Measurements from ENCODE around the gene CORO1C.
A peak's percentile ranks its signal among the peaks of the same experiment; 100 is the strongest.

The CORO1C gene

DNA sequence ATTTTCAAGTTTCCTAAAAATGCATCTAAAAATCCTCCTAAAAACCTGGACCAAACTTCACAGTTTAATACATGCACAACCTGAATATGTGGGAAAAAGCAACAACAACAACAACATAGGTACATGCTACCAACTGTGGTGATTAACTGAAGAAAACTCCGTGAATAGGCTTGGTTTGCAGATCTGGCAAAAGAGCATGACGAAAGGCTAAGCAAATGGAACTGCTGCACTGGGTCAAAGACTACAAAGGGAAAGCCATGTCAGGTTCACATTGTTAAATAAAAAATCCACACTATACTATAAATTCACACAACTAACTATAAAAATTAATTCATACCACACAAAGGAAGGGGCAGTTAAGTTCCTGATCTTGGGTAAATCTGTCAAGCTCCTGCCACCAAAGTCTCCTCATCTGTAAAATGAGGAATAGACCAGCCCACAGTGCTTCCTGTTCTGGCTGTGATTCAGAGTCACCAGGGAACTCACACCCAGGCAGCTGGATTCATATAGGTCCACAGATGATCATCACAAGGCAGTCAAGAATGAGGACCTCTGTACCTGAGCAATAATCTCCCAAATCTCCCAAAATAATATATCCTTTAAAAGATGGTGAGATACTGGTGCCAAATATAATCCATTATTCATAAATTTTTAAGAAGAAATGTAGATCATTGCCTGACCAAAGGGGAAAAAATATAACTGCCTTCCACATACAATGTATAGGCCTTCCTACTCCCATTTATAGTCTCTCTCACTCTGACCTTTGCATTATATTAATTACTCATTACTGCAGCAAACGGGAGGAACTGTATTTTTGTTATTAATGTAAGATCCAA is 7.0 kb downstream of the CORO1C start:
- DNase-seq, result no peak

DNA sequence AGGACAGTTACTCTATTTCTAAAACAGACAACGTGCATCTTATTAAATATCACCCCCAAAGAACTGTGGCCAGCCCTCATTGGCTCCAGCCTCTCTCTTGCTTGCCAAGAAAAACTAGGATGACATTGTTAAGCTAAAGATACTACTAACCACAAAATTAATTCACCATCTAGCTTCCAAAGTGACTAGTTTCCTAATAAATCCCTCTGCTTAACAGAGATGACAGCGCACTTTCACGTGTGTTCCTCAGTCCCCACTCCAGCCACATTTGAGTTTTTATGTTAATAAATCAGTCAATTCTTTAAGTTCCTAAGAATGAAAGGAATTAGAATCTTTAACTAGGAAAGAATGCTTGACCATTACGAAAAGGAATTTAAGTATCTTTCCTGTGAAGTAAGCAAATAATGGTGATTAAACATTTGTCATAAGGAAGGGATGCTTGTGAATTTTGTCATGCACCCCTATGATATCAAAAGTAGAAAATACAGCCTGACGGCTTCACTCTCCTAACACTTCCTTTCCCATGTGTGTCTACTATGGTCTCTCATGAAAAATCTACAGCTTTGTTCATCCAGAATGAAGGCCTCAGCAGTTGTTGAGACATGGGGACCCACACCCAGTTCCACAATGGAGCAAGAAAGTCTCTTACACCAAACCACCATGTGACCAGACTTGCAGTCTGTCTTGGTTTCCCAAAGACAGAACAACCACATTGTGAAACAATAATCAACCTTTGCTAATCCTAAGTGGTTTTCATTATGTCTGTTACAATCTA is 8.1 kb downstream of the CORO1C start:
- no peak for DNase-seq

DNA sequence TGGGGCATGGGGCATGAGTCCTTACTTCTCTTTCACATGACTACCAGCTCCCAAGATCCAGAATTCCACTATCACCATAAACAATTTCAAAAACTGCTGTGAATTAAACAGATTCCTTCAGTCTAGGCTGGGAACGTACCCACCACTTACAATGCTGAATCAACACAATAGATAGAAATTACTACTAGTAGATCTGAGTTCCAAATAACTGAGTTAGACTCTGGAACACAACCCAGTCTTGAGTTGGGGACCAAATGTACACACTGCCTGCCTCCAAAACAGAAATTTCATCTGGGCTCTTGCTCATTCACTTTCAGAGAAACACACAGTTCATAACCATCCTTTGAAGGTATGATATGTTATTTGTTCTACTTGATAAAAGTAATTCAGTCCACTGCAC is 8.9 kb downstream of the CORO1C start:
- DNase-seq, result no peak

DNA sequence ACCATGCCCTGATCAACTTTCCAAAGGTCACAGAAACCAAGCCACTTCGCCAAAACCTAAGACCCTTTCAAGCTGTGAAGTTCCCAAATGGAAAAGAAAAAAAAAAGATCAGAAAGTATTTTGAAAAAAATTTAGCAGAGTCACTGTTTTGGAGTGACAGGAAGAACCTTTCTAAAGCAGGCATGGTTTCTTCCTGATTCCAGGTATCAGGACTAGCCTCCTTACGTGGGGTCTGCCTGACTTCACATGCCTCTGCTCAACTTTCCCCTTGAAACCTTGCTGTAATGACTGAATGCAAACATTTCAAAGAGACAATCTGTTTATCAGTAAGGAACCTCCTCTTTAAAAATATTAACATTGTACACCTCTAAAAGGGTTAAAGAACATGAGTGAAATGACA is 9.5 kb downstream of the CORO1C start:
- DNase-seq, result no peak

DNA sequence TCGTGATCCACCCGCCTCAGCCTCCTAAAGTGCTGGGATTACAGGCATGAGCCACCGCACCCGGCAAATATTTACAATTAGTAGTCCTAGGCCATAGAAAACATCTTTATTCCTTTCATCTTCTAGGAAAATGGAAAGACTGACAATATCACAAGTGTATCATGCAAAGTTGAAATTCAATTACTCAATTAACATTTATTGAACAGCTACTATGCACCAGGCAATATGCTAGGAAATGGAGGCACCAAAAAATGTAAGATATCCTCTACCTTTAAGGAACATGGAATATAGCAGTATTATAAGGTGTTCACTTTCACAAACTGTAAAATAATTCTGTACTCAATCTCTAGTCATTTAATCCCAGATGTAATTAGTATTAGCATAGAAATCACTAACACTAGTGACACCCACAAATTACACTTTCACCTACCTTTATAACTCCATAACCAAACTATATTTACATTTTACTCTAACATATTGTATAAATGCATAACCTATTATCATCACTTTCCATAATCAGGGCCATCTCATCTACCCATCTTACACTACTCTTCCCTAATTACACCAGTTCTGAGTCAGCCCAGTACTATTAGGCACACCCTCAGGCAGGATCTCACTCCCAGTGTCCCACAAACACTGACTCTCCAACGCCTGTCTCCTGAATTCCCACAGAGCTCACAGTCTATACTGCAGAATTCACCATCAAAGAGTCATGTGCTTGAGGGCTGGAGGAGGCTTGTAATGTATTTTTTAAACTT is 10.4 kb downstream of the CORO1C start:
- DNase-seq, result no peak

DNA sequence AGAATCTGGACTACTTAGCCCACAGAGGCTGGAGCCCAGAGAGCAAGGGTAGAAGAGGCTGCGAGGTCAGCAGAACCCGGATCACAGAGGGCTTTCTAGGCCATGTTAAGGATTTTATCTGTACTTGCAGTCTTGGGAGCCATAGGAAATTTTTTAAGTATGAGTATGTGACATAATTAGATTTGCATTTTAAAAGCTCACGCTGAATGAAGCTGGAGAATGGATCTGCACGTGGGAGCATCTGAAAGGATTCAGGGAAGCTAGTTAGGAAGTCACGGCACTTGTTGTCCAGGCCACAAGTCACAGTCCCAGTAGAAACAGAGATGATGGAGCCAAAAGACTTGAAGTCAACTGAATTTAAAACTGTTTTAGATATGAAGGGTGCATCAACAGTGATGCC is 14.1 kb downstream of the CORO1C start:
- no peak for DNase-seq

DNA sequence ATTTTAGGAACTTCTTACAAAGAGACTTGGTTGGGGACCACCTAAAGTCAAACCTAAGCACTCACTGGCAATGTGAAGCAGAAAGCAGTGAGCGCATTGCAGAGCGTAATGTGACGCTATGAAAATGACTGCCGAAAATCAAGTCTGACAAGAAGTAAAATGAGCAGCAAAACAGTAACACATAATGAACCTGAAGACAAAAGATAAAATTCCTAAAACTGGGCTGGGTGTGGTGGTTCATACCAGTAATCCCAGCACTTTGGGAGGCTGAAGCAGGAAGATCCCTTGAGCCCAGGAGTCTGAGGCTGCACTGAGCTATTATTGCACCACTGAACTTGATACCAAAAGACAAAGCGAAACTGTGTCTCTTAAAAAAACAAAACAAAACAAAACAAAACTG is 16.5 kb downstream of the CORO1C start:
- no peak for DNase-seq

DNA sequence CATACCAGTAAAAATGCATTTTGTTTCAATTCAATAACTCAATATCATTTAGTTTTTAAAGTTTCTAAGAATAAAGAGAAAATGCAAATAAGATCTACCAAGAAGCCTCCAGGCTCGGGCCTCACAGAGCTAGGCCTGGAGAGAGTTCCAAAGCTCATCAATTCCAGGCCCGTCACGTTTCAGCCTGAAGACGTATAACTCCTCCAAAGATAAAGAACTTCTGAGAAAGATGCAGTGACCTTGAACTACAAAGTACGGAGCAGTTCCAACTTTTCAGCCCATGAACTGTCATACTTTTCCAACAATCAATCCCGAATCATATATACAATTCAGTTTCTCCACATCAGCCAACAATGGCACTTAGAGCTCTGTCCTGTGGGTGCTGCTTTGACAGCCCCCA is 17.8 kb downstream of the CORO1C start:
- no peak for DNase-seq

DNA sequence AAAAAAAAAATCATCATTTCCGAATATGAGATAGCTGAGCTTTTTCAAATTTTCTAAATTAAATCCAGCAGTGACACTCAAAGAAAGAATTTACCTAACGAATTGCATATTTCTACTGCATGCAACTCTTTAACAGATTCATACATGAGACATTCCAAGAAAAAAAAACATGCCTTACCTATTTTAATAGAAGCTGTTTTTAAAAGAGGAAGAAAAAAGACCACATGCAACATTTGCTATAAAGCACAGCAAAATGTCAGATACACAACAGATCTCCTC is 18.5 kb downstream of the CORO1C start:
- no peak for DNase-seq

DNA sequence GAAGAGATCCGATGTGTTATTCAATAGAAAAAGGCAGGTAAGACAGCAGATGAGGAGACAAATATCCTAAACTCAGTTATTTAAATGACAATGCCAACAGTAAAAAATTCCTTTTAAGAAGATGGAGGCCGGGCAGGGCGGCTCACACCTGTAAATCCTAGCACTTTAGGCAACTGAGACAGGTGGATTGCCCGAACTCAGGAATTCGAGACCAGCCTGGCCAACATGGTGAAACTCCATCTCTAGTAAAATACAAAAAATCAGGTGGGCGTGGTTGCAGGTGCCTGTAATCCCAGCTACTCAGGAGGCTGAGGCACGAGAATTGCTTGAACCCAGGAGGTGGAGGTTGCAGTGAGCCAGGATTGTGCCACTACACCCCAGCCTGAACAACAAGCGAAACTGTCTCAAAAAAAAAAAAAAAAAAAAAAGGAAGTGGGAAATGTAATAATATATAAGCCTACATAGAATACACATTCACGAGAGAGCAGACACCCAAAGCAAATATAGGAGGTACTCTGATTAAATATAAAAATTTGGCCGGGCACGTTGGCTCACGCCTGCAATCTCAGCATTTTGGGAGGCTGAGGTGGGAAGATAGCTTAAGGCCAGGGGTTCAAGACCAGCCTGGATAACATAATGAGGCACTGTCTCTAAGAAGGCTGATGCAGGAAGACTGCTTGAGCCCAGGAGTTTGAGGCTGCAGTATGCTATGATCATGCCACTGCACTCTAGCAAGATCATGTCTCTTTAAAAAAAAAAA is 19.0 kb downstream of the CORO1C start:
- no peak for DNase-seq

DNA sequence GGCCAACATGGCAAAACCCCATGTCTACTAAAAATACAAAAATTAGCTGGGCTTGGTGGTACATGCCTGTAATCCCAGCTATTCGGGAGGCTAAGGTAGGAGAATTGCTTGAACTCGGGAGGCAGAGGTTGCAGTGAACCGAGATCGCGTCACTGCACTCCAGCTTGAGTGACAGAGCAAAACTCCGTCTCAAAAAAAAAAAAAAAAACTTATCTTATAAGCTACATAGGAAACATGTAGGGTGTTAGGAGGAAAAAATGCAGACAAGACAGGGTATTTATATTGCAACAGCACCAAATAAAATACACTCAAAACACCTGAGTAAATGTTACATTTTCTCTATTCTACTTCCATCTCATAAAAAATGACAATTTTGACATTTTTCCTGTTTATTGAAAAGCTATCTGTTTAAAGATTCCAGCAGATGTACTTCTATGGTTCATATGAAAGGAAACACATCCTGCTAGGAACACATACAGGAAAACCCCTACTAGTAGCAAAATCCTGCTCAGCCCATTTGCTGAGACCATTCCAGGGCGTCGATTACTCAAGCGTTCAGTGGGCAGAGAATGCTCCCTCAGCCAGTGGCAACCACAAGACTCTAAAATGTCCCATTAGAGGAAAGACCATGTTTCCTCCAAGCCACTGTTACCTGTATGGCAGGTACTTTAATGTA is 19.7 kb downstream of the CORO1C start:
- DNase-seq, result no peak

DNA sequence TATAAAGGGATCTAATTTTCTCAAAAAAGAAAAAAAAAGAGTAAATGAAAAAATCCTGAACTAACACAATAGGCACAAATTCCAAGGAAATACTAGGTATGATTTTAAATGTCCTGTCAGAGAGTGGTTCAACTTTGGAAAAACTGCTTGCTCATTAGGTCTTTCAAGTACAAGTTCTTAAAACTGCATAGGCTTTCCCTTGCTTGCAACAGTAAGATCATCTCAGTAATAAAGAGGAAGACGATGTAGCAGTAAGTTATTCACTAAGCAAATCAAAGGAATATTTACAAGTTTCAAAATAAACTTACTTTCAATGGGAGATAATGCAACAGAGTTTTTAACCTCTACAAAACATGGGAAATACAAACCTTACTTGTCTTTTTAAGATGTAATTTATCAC is 21.6 kb downstream of the CORO1C start:
- DNase-seq, result no peak

DNA sequence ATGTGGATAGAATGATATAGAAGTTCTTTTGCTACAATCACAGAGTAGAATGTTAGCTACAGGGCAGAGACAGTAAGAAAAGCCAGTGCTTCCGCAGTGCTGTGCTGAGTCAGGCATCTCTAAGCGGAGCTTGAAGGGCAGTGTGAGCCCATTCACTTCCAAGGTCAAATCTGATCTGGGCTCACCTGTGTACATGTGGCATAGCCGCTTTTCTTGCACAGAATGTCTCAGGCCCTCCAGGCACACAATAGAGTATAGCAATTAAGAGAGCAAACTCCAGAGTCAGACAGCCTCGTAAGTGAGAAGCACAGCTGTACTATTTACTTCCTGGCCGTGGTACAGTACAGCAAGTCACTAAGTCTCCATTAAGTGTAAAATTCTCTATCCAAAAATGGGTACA is 26.8 kb downstream of the CORO1C start:
- DNase-seq, result peak; percentile 32

DNA sequence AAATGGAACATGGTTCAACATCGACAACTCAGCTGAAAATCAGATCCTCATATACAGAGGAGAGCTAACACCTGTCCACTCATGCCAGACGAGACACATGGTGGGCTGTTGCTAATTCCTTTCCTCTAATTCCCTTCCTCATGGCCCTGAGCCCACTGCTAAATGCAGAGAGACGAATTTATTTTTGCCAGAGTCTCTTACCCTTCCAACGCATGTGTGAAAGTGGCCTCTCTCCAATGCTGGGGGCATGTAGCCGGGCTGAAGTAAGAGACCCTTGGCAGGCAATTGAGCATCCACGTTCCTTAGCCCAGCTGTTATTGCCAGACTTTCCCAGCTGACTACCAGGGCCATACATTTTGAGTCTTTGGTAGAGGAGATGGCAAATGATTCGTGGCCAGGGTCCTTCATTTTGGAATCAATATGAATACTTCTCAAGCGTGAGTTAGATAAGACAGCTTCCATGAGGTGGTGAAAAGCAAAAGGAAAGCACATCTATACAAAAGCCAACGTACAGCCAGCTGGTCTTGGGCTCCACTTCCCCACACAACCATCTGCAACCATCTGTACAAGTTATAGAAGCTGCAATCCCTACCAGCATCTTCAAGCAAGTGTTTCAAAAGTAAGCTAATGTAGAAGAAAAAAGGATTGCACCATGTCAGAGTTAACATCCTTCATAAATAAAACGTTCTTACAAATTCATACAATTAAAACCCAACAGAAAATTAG is 28.6 kb downstream of the CORO1C start:
- no peak for DNase-seq

DNA sequence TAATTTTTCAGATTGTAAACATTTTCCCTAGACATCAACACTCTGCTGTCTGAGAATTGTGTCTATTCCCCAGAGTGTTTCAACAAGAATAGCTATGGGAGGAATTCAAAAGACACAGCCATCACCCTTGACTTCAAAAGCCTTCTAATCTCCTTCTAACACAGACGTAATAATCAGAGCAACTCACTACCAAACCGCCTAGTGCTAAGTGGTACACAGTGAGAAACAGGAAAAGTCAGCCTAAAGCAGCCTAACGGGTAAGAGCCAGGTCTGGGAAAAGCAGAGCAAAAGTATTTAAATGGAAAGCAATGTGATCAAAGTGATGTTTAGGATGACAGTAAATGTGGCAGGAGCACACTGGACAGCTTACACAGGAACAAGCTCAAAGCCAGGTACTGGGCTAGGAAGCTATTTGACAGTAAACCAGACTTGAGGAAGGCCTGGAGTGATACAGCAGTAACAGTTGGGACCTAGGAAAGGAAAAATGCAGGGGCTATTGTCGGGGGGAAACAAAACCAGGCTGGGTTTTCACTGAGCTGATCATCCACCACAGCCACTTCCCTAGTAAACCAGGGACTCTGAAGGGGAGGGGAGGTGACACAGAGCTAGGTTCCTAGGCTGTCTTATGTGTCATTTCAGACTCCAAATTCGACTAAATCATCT is 29.4 kb downstream of the CORO1C start:
- no peak for DNase-seq

DNA sequence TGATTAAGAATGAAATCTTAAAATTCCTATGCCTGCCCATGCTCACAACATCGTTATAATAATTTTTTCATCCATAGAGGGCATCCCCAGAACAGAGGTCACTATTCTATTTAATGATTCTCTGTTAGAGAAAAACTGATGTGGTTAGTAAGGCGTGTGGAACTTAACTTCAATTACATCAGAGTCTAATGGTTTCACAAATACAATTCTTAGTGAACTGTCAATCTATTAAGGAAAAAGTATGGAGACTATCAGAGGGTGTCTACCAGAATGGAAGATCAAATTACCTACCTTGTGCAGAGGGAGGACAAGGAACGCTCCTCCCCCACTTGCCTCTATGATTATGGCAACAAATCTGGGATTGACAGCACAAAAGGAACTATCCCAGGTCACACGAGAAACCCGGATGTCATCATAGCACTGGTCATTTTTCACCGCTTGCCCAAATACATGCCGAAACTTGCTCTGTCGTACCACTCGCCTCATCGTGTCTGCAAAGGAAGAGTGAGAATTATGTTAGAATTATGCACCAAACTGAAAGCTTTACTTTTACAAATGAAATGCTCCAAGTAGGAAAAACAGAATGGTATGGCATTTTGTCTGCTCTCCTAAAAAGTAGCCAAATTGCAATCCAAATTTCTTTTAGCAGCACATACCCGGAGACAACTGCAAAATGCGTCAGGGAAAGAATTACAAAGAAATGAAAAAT is 30.3 kb downstream of the CORO1C start:
- DNase-seq, result no peak

DNA sequence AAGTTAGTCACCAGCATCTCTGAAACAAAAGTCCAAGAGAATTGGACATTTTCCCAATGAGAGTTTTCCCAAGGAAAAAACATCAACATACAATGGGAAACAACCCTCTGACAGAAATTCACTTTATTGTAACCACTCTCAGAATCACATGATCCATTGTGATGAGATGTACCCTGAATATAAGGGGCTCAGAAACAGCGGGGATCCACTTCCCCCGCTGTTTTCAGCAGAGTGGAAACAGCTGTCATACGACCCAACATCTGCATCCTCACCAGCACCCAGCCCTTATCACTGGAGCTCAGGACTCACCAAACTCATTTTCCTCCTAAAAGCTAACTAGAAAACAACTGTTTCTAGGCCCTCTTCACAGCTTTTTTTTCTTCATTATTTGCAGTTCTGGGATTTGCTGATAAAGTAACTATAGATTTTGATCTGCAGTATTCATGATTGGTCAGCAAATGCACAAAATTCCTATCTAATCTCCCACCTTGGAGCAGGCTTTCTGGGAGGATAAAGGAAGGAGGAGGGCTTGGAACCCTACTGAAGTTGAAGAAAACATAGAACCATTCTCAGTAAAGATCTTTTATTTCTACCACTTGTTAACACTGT is 31.3 kb downstream of the CORO1C start:
- no peak for DNase-seq

DNA sequence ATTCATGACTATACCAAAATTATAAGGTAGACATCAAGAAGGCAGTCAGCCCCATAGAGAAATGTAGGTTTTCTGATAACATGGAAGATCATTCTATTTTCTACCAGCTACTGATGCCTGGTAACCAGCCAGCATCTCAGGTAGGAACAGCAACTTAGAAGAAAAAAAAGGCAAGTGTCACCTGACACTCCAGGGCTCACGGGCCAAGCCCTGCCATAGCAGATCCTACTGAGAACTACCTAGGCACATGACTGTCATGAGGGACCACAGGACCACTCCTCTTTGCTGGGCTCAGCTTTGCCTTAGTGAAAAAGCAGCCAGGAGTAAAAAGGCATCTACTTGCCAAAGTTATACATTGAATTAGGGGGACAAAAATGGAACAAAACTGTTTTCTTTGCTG is 33.4 kb downstream of the CORO1C start:
- no peak for DNase-seq

DNA sequence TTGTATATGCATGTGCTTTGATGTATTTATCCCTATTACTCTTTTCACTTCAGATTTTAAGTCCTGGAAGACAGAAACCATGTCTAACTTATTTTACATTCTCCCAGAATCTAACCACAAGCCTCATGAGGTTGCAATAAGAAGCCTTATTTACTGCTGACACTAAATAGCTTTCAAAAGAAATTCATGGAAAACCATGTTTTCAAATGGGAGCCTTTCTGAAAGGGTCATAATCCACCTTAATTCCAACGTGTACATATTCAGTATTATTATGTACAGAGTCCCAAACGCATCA is 34.4 kb downstream of the CORO1C start:
- DNase-seq, result no peak

All from NCI-H774 (cell line).